IgD-negative memory B cell (primary cell): Measurements from ENCODE around the gene ADCY9. TPM values are rescaled to one million over a fixed set of nuclear protein-coding genes. Genes with fewer than 3 reads are reported as not detected.

ENCODE experiments used
- H3K27ac Mint-ChIP-seq, 3 donors: one replicate each; pipeline ENCODE4 v1.8.0; 2020 to 2022; ENCODE audit warnings: mild to moderate bottlenecking in 3 of 3, mixed read lengths in 3 of 3, moderate library complexity in 1 of 3
- H3K27me3 Mint-ChIP-seq: one replicate; pipeline ENCODE4 v1.8.0; 2021; ENCODE audit warnings: mixed read lengths
- H3K36me3 Mint-ChIP-seq: one replicate; pipeline ENCODE4 v1.8.0; 2020; ENCODE audit warnings: mild to moderate bottlenecking, mixed read lengths
- H3K4me1 Mint-ChIP-seq, 3 donors: one replicate each; pipeline ENCODE4 v1.8.0; 2020 to 2022; ENCODE audit warnings: mixed read lengths in 3 of 3, mild to moderate bottlenecking in 1 of 3
- H3K4me3 Mint-ChIP-seq, 4 donors: one replicate each; pipeline ENCODE4 v1.8.0; 2020 to 2022; ENCODE audit warnings: mild to moderate bottlenecking in 4 of 4, mixed read lengths in 4 of 4, moderate library complexity in 3 of 4
- H3K9me3 Mint-ChIP-seq, 3 donors: one replicate each; pipeline ENCODE4 v1.8.0; 2020 to 2021; ENCODE audit warnings: mixed read lengths in 3 of 3, mild to moderate bottlenecking in 1 of 3
- polyA plus RNA-seq: library from polyadenylated mRNA; unstranded; fragments of 300-500 nt; fragmentation: Illumina TruSeq; gene quantifications from one replicate; pipeline ENCODE4 v1.2.3, GENCODE V29; 2021

The ADCY9 gene
- polyA plus RNA-seq, 1 donor from 2014 or later = 0.21 TPM

DNA sequence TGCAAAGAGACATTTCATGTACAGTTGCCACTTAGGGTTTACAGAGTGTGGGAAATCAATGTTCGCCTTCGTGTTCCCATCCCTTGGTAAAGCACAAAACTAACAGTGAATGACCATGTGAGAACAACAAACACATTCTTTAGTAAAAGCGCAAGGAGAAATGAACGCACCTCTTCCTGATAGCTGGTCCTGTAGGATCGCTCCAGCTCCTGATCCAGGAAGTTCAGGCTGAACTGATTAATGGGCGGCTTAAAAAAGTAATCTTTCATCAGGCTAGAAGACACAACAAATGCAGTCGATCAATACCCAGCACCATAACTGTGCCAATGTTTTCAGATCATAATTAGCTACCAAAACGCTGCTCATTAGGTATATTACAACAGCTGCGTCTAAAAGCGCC is 127.4 kb downstream of the ADCY9 start:
- Mint-ChIP-seq H3K27ac (no peak overlapping the region), H3K4me1 (no peaks in the 10 kb centered on the region), H3K36me3 (no peaks in the 10 kb centered on the region), H3K9me3 (no peaks in the 10 kb centered on the region), H3K4me3 (no peak overlapping the region), H3K27me3 (peaks cover 1% of the 10 kb centered on the region)

DNA sequence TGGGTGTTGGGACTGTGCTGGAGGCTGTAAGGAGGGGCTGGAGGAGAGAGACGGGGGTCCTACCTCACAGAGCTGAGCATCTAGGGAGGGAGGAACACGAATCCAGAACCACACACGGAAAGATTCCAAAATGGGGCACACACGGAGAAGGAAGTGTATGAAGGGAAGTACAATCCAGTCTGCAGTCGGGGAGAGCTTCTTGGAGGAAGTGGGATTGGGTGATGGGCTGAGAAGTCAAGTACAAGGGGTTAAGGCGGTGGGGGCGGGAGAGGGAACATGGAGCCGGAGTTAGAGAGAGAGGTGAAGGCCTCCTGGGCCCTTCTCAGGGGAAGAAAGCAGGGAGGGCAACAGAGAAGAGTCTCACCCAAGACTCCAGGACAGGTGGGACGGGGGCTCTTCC is 128.2 kb downstream of the ADCY9 start:
- Mint-ChIP-seq H3K36me3 (no peaks in the 10 kb centered on the region), H3K9me3 (no peaks in the 10 kb centered on the region), H3K27ac (no peak overlapping the region), H3K4me1 (peaks cover 0 to 2% (median 0%) of the 10 kb centered on the region in 3 donors), H3K27me3 (peaks cover 5% of the 10 kb centered on the region), H3K4me3 (no peak overlapping the region)

DNA sequence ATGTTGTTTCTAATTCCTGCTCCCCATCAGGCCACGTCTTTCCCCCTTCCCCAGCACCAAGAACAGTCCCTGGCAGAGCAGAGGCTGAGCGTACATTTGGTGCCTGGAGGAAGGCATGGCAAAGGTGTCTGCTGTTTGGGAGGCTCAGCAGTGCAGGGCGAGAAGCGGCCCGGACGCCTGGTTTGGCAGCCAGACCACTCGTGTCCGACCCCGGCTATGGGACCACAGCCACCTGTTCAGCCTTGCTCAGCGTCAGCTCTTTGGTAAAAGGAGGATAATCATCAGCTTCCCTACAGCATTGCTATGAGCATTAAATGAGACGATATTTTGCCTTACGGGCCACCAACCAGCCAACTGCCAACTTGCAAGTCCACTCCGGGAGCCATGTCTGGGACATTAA is 129.0 kb downstream of the ADCY9 start:
- Mint-ChIP-seq H3K9me3 (no peaks in the 10 kb centered on the region), H3K27me3 (peaks cover 8% of the 10 kb centered on the region), H3K36me3 (no peaks in the 10 kb centered on the region), H3K4me1 (peaks cover 0 to 4% (median 2%) of the 10 kb centered on the region in 3 donors), H3K4me3 (no peak overlapping the region), H3K27ac (no peak overlapping the region)

DNA sequence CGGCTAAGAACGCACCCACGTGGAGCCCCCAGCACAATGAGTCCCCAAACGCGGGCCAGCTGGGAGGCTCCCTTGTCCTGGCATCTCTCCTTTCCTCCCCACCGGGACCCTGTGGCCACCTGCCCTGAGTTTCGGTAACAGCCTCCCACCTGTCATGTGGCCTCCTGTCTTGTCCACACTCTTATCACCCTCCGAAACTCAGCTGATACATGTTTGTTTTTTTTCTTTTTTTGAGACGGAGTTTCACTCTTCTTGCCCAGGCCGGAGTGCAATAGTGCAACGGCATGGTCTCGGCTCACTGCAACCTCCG is 130.1 kb downstream of the ADCY9 start:
- Mint-ChIP-seq H3K27me3 (peaks cover 8% of the 10 kb centered on the region), H3K36me3 (no peaks in the 10 kb centered on the region), H3K27ac (peak overlapping the region in 1 of 3 donors; percentile 47), H3K4me3 (peak overlapping the region in 1 of 4 donors; percentile 60), H3K9me3 (no peaks in the 10 kb centered on the region), H3K4me1 (peaks cover 0 to 4% (median 2%) of the 10 kb centered on the region in 3 donors)

DNA sequence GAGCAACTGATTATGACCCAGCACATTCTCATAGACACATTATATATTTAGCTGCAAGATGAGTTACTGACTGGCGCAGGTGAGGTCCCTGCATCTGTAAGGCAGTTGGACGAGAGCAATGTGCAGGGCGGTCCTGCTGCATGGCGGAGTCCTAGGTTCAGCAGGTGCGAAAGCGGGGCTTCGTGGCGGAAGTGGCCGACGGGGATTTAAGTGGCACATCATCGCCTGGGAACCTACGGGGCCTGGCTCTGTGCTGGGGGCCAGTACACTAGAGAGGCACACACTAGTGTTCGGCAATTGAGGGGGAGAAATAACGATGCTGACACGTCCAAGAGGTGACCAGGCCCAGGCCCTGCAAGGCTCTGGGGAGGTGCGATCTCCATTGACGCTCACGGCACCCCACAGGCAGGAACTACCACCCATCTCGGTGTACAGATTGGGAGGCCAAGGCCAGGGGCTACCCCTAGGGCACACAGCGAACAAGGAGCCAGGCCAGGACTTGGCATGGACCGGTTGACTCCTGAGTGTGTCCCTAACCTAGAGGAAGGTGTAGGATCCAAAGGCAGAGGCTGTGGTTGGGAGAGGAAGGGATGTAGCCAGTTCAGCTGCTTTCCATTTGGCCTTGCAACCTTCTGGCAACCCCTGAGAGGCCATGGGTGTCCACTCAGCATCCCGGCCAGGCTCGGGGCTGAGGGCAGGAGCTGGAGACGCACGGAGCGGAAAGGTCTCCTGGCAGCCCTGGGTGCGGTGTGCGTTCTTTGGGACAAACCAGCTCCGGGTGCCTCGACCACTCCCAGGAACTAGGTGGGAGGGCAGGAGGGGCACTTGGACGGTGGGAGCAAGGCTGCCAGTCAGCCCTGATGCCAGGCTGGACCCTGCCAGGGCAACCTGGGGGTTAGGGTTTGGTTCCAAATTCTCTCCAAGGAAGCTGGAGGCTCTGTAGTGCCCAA is 131.9 kb downstream of the ADCY9 start:
- Mint-ChIP-seq H3K27me3 (peaks cover 8% of the 10 kb centered on the region), H3K4me1 (peaks cover 0 to 4% (median 2%) of the 10 kb centered on the region in 3 donors), H3K9me3 (no peaks in the 10 kb centered on the region), H3K36me3 (no peaks in the 10 kb centered on the region), H3K27ac (no peak overlapping the region), H3K4me3 (no peak overlapping the region)

DNA sequence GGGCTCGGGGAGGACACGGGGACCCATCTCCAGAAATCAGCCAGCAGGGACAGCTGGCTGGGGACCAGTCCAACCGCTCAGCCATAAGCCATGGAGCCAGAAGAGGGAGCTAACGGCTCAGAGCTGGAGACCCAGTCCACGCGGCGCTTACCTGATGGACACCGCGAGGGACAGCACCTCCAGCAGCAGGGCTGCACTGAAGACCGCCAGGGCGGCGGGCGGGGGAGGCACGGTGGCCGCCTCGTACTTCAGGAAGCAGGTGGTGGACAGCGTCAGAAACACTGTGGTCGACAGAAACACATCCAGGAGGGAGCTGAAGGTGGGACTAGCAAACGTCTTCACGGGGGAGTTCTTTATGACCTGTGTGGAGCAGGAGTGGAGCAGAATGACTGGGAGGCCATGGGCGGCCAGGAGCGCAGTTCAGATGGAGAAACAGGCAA is 133.1 kb downstream of the ADCY9 start:
- Mint-ChIP-seq H3K27ac (peak overlapping the region in 1 of 3 donors; percentile 75), H3K9me3 (no peaks in the 10 kb centered on the region), H3K4me3 (no peak overlapping the region), H3K4me1 (peaks cover 0 to 4% (median 2%) of the 10 kb centered on the region in 3 donors), H3K27me3 (peaks cover 8% of the 10 kb centered on the region), H3K36me3 (no peaks in the 10 kb centered on the region)

DNA sequence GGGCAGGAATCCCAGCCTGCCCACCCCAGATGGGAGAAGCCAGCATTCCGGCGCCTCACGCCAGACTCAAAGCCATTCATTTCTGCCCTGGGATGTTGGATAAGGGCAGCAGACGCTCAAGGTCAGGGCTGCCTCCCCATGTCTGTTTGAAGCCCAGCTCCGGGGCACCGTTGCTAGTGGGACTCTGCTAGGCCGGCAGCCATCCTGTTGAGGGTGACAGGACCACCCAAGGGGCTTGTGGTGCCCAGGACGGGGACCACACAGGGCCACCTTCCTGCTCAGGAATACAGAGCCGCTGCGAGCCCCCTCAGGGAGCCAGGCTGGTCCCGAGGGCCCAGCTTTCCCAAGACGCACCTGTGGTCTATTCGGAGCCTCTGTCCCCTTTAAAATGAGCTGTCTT is 134.0 kb downstream of the ADCY9 start:
- peak overlapping the region in 1 of 3 donors; percentile 75 for H3K27ac Mint-ChIP-seq

DNA sequence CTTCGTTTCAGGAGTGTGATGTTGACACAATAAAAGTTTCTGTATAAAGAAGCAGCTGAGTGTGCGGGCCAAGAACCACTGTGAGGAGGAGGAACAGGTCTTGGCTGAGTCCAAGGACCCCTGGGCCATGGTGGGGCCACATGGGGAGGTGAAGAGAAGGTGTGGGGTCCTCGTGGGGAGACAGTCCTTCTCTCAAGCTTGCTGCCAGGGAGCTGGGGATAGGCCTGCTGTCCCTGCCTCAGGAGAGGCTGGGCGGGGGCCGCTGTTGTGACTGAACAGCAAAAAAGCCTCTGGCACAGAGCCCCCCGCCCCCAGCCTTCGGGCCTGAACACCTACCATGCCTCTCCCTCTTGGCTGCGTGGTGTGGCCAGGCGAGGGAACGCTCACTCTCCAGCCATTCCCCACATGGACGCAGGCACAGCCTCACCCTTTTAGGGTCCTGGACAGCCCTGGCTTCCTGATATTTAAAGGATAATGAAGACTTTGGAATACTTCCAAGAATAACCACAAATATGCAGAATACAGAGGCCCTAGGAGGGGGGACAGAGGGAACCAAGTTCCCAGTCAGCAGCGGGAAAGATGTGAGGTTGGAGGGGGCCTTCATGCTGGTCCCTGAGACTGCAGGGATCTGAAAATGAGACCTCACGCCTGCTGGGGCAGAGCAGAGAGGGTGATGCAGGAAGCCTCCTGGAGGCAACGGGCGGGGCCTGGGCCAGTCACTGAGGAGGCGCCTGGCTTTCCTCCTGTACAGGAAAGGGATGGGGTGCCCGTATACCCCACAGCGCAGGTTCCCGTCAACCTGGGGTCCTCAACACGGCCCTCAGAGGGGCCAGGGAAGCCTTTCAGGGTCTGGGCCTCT is 135.8 kb downstream of the ADCY9 start:
- no peak overlapping the region for H3K27ac Mint-ChIP-seq
- H3K9me3 Mint-ChIP-seq = no peaks in the 10 kb centered on the region
- H3K36me3 Mint-ChIP-seq = peaks cover 2% of the 10 kb centered on the region
- no peak overlapping the region for H3K4me3 Mint-ChIP-seq
- peaks cover 8% of the 10 kb centered on the region for H3K27me3 Mint-ChIP-seq
- peaks cover 0 to 4% (median 2%) of the 10 kb centered on the region in 3 donors for H3K4me1 Mint-ChIP-seq

More for the DNA sequence above, 134.0 kb downstream of the ADCY9 start:
- no peak overlapping the region for H3K4me3 Mint-ChIP-seq
- H3K4me1 Mint-ChIP-seq = peaks cover 0 to 4% (median 2%) of the 10 kb centered on the region in 3 donors
- no peaks in the 10 kb centered on the region for H3K36me3 Mint-ChIP-seq
- no peaks in the 10 kb centered on the region for H3K9me3 Mint-ChIP-seq
- peaks cover 8% of the 10 kb centered on the region for H3K27me3 Mint-ChIP-seq

DNA sequence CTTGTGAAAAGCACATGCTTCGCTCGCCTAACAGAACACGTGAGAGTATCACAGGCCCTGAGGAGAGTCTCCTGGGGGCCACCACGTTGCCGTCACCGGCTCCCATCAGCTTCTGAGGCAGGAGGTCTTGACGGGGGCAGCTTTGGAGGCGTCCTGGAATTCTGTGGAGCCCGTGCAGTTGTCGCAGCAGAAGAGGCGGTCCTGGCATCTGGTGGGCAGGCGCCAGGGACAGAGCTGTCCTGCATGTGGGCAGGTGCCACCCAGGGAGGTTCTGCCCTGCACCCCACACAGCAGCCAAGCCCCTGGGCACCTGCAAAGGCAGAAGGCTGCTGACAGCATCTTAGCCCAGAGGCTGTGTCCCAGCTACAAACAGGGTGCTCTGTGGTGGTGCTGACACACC is 136.7 kb downstream of the ADCY9 start:
- no peak overlapping the region for H3K4me3 Mint-ChIP-seq
- H3K36me3 Mint-ChIP-seq = peaks cover 2% of the 10 kb centered on the region
- H3K27ac Mint-ChIP-seq = no peak overlapping the region
- H3K27me3 Mint-ChIP-seq = peaks cover 8% of the 10 kb centered on the region
- no peaks in the 10 kb centered on the region for H3K9me3 Mint-ChIP-seq
- peaks cover 0 to 4% (median 2%) of the 10 kb centered on the region in 3 donors for H3K4me1 Mint-ChIP-seq

DNA sequence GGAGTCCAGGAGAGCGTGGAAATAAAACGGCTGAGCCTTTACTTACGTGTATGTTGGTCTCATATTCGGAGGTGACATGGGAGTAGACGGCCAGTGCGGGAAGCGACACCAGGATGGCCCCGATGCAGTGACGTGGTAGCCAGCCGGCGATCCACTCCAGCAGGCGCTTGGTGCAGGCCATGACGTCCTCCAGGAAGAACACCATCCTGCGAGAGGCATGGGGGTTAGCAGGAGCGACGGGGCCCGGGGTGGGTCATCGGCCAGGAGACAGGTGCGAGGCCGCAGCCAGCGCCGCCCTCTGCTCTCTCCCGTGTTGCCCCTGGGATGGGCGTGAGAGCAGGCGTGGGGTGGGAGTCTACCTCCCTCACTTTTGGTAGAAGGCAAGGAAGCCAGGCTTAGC is 137.2 kb downstream of the ADCY9 start:
- H3K36me3 Mint-ChIP-seq = peaks cover 2% of the 10 kb centered on the region
- peaks cover 8% of the 10 kb centered on the region for H3K27me3 Mint-ChIP-seq
- no peak overlapping the region for H3K4me3 Mint-ChIP-seq
- H3K27ac Mint-ChIP-seq = no peak overlapping the region
- H3K9me3 Mint-ChIP-seq = no peaks in the 10 kb centered on the region
- peaks cover 0 to 4% (median 2%) of the 10 kb centered on the region in 3 donors for H3K4me1 Mint-ChIP-seq

DNA sequence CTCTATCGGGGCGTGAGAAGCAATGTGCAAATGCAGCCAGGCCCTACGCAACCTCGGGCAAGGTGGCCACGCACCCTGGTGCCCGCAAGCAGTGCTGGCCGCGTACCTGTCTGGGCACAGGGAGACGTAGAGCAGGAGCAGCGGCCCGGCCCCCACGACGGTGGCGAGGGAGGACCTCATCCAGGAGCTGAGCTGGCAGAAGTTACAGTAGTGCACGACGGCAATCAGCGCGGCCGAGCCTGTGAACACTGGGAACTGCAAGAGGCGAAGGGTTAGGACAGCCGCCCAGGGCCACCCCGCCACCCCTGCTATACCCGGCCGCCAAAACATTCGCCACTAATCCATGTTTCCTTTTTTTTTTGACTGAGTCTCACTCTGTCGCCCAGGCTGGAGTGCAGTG is 138.9 kb downstream of the ADCY9 start:
- H3K27me3 Mint-ChIP-seq = no peaks in the 10 kb centered on the region
- no peak overlapping the region for H3K4me3 Mint-ChIP-seq
- no peak overlapping the region for H3K27ac Mint-ChIP-seq
- H3K9me3 Mint-ChIP-seq = no peaks in the 10 kb centered on the region
- peaks cover 2% of the 10 kb centered on the region for H3K36me3 Mint-ChIP-seq
- no peaks in the 10 kb centered on the region for H3K4me1 Mint-ChIP-seq

DNA sequence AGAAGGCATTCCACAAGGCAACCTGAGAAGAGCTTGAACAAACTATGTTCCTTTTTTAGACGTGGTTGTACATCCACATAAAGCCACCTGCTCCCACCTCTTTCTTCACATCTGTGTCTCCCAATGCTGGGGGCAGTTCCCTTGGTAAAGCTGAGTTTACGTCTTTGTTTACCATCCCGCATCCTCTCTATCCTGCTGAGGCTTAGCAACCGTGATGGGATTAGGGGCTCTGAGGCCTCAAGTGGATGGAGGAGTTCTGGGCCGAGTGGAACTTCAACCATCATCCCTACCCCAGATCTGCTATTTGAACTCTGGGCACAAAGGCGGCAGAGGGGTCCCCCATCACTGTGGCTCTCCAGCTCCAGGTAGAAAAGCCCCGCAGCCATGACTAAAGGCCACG is 141.5 kb downstream of the ADCY9 start:
- Mint-ChIP-seq H3K36me3 (peaks cover 2% of the 10 kb centered on the region), H3K27ac (no peak overlapping the region), H3K4me3 (no peak overlapping the region), H3K27me3 (no peaks in the 10 kb centered on the region), H3K4me1 (no peaks in the 10 kb centered on the region), H3K9me3 (no peaks in the 10 kb centered on the region)

DNA sequence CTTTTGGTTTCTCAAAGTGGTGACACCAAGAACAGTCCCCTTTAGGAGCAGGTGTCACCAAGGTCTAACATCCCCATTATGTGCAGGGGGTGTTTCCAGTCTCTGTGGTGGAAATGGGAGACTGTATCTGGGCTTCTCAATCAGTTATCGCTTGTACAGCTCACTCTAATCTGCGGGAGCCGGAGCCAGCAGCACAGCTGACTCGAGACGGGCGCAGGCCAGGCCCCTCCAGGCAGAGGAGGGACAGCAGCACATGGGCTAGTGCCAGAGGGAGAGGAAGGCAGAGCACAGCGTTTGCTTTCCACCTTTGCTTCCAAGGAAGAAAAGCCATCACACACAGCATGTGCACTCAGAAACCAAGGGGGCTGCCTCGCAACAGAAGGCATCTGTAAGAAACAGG is 144.5 kb downstream of the ADCY9 start:
- Mint-ChIP-seq H3K4me3 (no peak overlapping the region), H3K4me1 (no peaks in the 10 kb centered on the region), H3K27ac (no peak overlapping the region), H3K36me3 (peaks cover 2% of the 10 kb centered on the region), H3K27me3 (no peaks in the 10 kb centered on the region), H3K9me3 (no peaks in the 10 kb centered on the region)

DNA sequence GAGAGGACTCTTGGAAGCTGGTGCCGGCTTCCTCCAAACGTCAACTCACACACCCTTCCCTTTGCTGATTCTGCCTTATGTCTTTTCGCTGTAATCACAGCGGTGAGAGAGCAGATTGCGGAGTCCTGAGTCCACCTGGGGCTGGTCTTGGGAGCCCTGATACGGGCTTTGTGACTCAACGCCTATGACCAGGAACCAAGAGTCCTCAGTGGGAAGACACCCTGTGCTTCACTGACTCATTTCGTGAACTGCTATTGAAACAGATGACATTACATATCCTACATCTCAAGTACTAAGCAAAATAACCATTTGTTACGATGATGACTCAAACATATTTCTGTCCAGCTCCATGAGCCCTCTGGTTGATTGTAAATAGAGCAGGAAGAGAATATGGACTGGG is 145.0 kb downstream of the ADCY9 start:
- Mint-ChIP-seq H3K36me3 (peaks cover 2% of the 10 kb centered on the region), H3K27ac (no peak overlapping the region), H3K9me3 (no peaks in the 10 kb centered on the region)

DNA sequence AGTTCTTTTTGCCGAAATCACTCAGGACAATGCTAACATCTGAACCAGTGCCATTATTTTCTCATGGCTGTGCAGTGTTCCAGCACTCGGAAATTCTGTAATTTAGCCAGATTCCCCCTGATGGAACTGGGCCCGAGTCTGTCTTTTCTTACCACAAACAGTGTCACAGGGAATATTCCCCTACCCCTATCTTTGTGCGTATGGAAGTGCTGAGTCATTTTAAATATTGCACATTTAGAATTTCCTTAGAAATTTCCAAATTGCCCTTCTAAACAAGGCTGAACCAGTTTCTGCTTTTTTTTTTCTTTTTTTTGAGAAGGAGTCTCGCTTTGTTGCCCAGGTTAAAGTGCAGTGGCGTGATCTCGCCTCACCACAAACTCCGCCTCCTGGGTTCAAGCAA is 147.7 kb downstream of the ADCY9 start:
- H3K4me3 Mint-ChIP-seq = no peak overlapping the region
- H3K36me3 Mint-ChIP-seq = peaks cover 1% of the 10 kb centered on the region
- H3K4me1 Mint-ChIP-seq = peaks cover 0 to 2% (median 0%) of the 10 kb centered on the region in 3 donors
- peaks cover under 1% of the 10 kb centered on the region for H3K27me3 Mint-ChIP-seq
- H3K27ac Mint-ChIP-seq = no peak overlapping the region
- no peaks in the 10 kb centered on the region for H3K9me3 Mint-ChIP-seq

More for the DNA sequence above, 145.0 kb downstream of the ADCY9 start:
- Mint-ChIP-seq H3K4me3 (no peak overlapping the region), H3K4me1 (no peaks in the 10 kb centered on the region), H3K27me3 (no peaks in the 10 kb centered on the region)
